Measurements from ENCODE around the gene CHCHD1. TPM values are rescaled to one million over a fixed set of nuclear protein-coding genes. Genes with fewer than 3 reads are reported as not detected.

CHCHD1 gene
- total and polyA plus RNA-seq, 12 donors, result 18.6 to 82.1 (median 22.0) TPM

- H3K36me3 ChIP-seq, result peaks cover 0 to 73% (median 60%) of the 10 kb centered on the region in 9 donors
- intact Hi-C loops (cut with DNase I), result no loop called here
- WGBS, 2 donors, result 98% methylated on average over 14 of the region's 14 CpGs
Measured at GRCh38 chr10:73807471-73807870, 25.6 kb downstream of the CHCHD1 start.

DNA sequence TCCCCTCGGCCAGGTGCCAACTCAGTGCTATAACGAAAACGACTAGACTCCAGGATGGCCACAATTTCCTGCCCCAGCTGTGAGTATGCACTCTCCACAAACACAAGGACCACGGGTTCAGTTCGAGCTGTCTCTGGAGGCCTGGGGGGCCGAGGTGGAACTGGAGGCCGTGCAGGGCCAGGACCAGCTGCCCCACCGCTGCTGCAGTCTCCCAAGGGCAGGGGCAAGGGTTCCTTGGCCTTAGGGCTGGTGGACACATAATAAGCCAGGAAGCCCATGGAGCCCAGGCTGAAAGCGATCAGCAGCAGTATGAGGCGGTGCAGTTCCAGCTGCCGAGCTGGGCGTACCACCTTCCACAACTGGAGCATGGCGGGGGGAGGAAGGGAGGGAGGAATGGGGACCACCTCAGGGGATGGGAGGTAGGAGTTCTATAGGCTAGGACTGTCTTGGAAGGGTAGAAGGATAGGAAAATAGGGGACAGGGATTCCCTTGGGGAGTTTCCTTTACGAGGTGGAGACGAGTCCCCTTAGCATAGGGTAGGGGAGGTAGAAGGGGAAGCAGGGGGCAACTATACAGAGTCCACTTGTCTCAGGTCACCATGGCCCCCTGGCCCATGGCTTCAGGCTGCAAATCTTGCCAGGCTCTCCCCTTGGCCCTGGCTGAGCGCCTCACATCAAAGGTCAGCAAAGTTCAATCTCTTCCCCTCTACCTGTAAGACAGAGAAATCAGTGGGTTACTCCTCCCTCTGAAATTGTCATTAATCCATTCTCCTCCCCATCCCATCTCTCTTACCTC lies 26.4 kb downstream of the CHCHD1 start:
- 93% methylated on average over 16 of the region's 16 CpGs for WGBS, 2 donors

More at GRCh38 chr10:73807471-73807870, 25.6 kb downstream of the CHCHD1 start:
- no peak overlapping the region for H3K4me3 ChIP-seq
- H3K4me1 ChIP-seq, result peaks cover 0 to 47% (median 22%) of the 10 kb centered on the region in 9 donors
- no peak for ATAC-seq
- no peaks in the 10 kb centered on the region for H3K9me3 ChIP-seq
- H3K27me3 ChIP-seq, result no peaks in the 10 kb centered on the region
- TF ChIP-seq CTCF (IDR thresholded peaks at IDR 0.05), result no peak
- peak overlapping the region in 1 of 10 donors; percentile 13 for H3K27ac ChIP-seq
- DNase-seq, result no peak

DNA sequence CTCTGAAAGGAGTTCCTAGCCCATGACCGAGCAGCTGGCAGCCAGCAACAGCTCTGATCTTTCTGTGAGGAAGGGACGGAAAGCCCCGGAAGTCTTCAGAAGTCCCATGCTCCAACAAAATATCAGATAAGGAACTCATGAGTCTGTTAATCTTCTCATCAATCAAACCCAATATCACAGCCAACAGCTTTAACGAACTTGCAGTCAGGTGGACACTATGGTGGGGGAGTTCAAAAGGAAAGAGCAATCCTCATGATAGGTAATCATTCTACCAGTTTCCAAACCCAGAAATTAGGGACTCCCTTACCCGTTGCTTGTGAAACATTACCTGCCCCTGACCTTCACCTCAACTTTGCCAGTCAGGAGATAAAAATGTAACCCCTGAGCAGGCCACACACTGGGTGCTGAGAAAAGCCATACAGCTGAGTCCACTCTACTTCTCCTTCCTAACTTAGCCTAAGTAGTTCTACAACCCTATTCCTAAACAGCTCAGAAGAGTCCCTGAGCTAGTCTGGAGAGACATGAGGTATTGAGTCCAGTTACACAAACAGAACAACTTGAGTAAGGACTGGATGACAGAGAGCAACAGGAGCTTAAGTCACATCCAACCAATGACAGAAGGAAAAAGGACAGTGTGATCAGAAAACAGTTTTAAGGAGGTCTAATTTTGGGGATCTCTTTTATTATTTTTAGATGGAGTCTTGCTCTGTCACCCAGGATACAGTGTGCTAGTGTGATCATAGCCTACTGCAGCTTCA lies 27.4 kb downstream of the CHCHD1 start:
- intact Hi-C loops (cut with DNase I), result no loop called here

More for the DNA sequence above, 26.4 kb downstream of the CHCHD1 start:
- Histone ChIP-seq H3K27me3 (no peaks in the 10 kb centered on the region), H3K36me3 (peaks cover 0 to 71% (median 53%) of the 10 kb centered on the region in 9 donors), H3K9me3 (no peaks in the 10 kb centered on the region), H3K4me3 (no peak overlapping the region), H3K4me1 (peaks cover 0 to 47% (median 22%) of the 10 kb centered on the region in 9 donors), H3K27ac (no peak overlapping the region)
- no peak for TF ChIP-seq CTCF (IDR thresholded peaks at IDR 0.05)
- ATAC-seq (no peak), DNase-seq (no peak)
- intact Hi-C loops (cut with DNase I), result no loop called here

More for the DNA sequence above, 27.4 kb downstream of the CHCHD1 start:
- Histone ChIP-seq H3K36me3 (peaks cover 0 to 71% (median 43%) of the 10 kb centered on the region in 9 donors), H3K4me1 (peaks cover 0 to 47% (median 22%) of the 10 kb centered on the region in 9 donors), H3K27me3 (no peaks in the 10 kb centered on the region), H3K4me3 (peak overlapping the region in 1 of 10 donors; percentile 94), H3K27ac (peak overlapping the region in 1 of 10 donors; percentile 99), H3K9me3 (no peaks in the 10 kb centered on the region)
- ATAC-seq (no peak), DNase-seq (no peak)
- no peak for TF ChIP-seq CTCF (IDR thresholded peaks at IDR 0.05)
- 70 to 74% methylated on average over 5 of the region's 5 CpGs for WGBS, 2 donors
